GM23338 (cell line): ENCODE results near the gene TPK1.

Source experiments
- CREB1 ChIP-seq: fragments of 250-450 bp; sonication (Bioruptor Pico); IDR thresholded peaks from 2 replicates; pipeline ENCODE4 v1.5.0; 2020; ENCODE audit warnings: low read depth, mild to moderate bottlenecking, moderate library complexity
- CTCF ChIP-seq, 2 experiments: fragments of 200-600 bp in 1 of 2; sonication (generic) in 1 of 2; conservative IDR thresholded peaks; 2 replicates each; pipeline versions ENCODE4 v1.5.1 to v1.6.1; 2016 to 2017; ENCODE audit warnings: antibody characterized with exemption in 2 of 2, low read depth in 2 of 2, mild to moderate bottlenecking in 2 of 2, moderate library complexity in 1 of 2
- EZH2 ChIP-seq: fragments of 200-600 bp; sonication (generic); IDR thresholded peaks from one replicate; pipeline ENCODE4 v1.8.0; 2017; ENCODE audit warnings: antibody characterized with exemption, mild to moderate bottlenecking, low read depth; ENCODE audit not compliant: unreplicated experiment
- EZH2phosphoT487 ChIP-seq: fragments of 200-600 bp; sonication (generic); IDR thresholded peaks from one replicate; pipeline ENCODE4 v1.8.1; 2018; ENCODE audit warnings: antibody characterized with exemption; ENCODE audit not compliant: unreplicated experiment
- NANOG ChIP-seq: IDR thresholded peaks from 2 replicates; pipeline ENCODE4 v1.6.1; 2016; ENCODE audit warnings: antibody characterized with exemption, borderline replicate concordance
- POLR2AphosphoS5 ChIP-seq: IDR thresholded peaks from 2 replicates; pipeline ENCODE4 v1.6.1; 2016; ENCODE audit warnings: antibody characterized with exemption, low read depth
- REST ChIP-seq: IDR thresholded peaks from one replicate; pipeline ENCODE4 v1.6.1; 2018; ENCODE audit warnings: antibody characterized with exemption; ENCODE audit not compliant: unreplicated experiment
- STAT1 ChIP-seq: IDR thresholded peaks from one replicate; pipeline ENCODE4 v1.6.1; 2016; ENCODE audit warnings: antibody characterized with exemption; ENCODE audit not compliant: unreplicated experiment
- ZNF114 ChIP-seq: fragments of 250-450 bp; sonication (Bioruptor Pico); IDR thresholded peaks from 2 replicates; pipeline ENCODE4 v1.5.0; 2020; ENCODE audit warnings: mild to moderate bottlenecking, moderate library complexity
- ZNF331 ChIP-seq: fragments of 250-450 bp; sonication (Bioruptor Pico); IDR thresholded peaks from 2 replicates; pipeline ENCODE4 v1.5.0; 2020; ENCODE audit warnings: low read depth, mild to moderate bottlenecking, moderate library complexity
- ZNF462 ChIP-seq: fragments of 250-450 bp; sonication (Bioruptor Pico); IDR thresholded peaks from 2 replicates; pipeline ENCODE4 v1.5.0; 2020; ENCODE audit warnings: mild to moderate bottlenecking, moderate library complexity

DNA sequence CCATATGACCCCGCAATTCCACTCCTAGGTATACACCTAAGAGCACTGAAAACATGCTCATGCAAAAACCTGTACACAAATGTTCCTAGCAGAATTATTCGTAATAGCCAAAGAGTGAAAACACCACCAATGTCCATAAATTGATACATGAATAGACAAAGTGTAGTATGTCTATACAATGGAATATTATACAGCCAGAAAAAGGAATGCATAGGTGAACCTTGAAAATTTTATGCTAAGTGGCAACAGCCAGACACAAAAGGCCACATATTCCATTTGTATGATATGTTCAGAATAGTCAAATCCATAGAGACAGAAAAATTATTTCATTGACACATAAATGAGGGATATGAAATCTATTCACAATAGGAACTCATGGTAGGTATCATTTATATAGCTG is 351.4 kb downstream of the TPK1 start:
- TF ChIP-seq STAT1 (no peak), CTCF (conservative IDR thresholded peaks at IDR 0.05; ENCODE audit: low read depth in 2 of 2) (no peak), REST (no peak), POLR2AphosphoS5 (no peak), EZH2phosphoT487 (no peak), NANOG (no peak), EZH2 (no peak), CREB1 (CRISPR knock-in tag) (no peak), ZNF114 (CRISPR knock-in tag) (no peak), ZNF331 (CRISPR knock-in tag) (no peak), ZNF462 (CRISPR knock-in tag) (no peak)
